ENCODE measurements around the gene C20orf204.

C20orf204 gene

GRCh38 chr20:64036346-64037198 is 590 bp downstream of the C20orf204 start:
- no peak overlapping the region for H3K27ac ChIP-seq
- no peak for TF ChIP-seq CTCF (conservative IDR thresholded peaks at IDR 0.05)
- TF ChIP-seq ZFX (IDR thresholded peaks at IDR 0.05): no peak

GRCh38 chr20:64037199-64037497 is 1.2 kb downstream of the C20orf204 start:
- TF ChIP-seq CTCF (conservative IDR thresholded peaks at IDR 0.05): no peak
- no peak for TF ChIP-seq ZFX (IDR thresholded peaks at IDR 0.05)
- no peak overlapping the region for H3K27ac ChIP-seq

- H3K27ac ChIP-seq: no peak overlapping the region
Observed at GRCh38 chr20:64037498-64038213, 1.7 kb downstream of the C20orf204 start.

DNA sequence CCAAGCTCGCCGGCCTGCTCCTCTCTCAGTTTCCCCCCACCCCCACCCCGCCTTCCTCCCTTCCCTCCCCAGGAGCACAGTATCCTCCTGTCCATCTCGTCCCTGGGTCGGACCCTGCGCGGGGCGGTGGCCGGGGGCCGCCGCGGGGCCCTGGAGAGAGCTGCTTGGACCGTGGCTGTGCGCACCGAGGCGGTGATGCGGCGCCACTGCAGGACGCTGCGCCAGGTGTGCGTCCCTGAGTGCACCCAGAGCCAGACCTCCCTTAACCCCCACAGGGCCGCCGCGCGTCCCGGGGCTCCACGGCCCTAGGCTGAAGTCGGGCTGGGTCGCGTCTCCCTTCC is 2.2 kb downstream of the C20orf204 start:
- H3K27ac ChIP-seq: no peak overlapping the region

More at GRCh38 chr20:64037498-64038213, 1.7 kb downstream of the C20orf204 start:
- TF ChIP-seq ZFX (IDR thresholded peaks at IDR 0.05) (no peak), CTCF (conservative IDR thresholded peaks at IDR 0.05) (no peak)

GRCh38 chr20:64038565-64039292 is 2.7 kb downstream of the C20orf204 start:
- TF ChIP-seq CTCF (conservative IDR thresholded peaks at IDR 0.05) (peak; percentile 92), ZFX (IDR thresholded peaks at IDR 0.05) (peak; percentile 32; the same call in 1 of the 2 replicates)
- H3K27ac ChIP-seq: no peak overlapping the region

More for the DNA sequence above, 2.2 kb downstream of the C20orf204 start:
- TF ChIP-seq ZFX (IDR thresholded peaks at IDR 0.05): no peak
- no peak for TF ChIP-seq CTCF (conservative IDR thresholded peaks at IDR 0.05)

DNA sequence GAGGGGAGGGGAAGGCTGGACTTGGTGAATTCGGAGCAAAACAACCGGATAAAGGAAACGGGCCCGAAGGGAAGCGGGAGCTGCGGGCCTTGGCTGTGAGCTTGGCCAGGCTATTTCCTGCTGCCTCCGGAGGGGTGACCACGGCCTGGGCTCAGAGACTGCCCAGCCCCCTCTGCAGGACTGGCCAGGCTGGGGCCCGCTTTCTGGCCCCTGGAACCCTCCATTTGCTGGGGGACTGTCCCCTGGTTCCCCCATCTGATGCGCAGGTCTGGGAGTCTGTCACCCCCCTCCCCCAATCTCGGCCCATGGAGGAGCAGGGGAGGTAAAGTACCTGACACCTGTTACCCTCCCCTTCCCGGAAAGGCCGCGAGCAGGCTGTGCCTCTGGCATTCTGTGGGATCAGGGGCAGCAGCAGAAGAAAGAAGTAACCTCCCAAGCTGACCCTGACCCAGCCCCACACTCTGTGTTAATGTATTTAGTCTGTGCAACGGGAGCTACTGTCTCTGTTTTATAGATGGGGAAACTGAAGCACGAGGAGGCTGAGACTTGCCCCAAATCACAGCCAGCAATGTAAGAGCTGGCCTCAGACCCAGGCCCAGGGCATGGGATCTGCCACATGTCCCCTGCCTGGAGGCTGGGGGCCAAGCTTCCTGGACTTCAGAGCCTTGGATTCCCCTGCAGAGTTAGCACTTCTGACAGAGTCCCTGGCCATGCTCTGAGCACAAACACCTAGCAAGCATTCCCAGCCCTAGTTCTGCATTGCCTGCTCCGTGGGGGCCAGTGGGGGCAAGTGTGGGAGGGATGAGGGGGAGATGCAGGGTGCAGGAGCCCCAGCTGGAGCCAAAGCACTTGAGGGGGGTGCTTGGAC is 3.5 kb downstream of the C20orf204 start:
- no peak for TF ChIP-seq CTCF (conservative IDR thresholded peaks at IDR 0.05)
- no peak overlapping the region for H3K27ac ChIP-seq

All from C4-2B (cell line).